A549 (cell line): Measurements from ENCODE around the gene DSCAML1. TPM values are rescaled to one million over a fixed set of nuclear protein-coding genes. Genes with fewer than 3 reads are reported as not detected.

Experiments
- ATAC-seq, 2 experiments: fragments of 200-7000 bp in 1 of 2; fragments of >200 bp in 1 of 2; cut with Nextera tagmentation in 1 of 2; cut with Tn5 transposase in 1 of 2; 3 replicates each; pipeline versions ENCODE4 v1.8.0 to v1.9.1; 2018 to 2020; ENCODE audit warnings: mild to moderate bottlenecking in 1 of 2, moderate library complexity in 1 of 2
- CTCF ChIA-PET: fragments of 300-600 bp; sonication (Branson Sonifier 250); formaldehyde crosslinking; extraction: SDS; loops from one replicate; lab custom pipeline; 2021; ENCODE audit warnings: antibody characterized with exemption, inconsistent platforms; lab: Yijun Ruan, JAX
- POLR2A ChIA-PET: fragments of 350-600 bp; formaldehyde crosslinking; extraction: SDS; loops from one replicate; lab custom pipeline; 2021; ENCODE audit warnings: antibody characterized with exemption, inconsistent platforms; lab: Yijun Ruan, JAX
- DNase-seq, 2 experiments: peaks; one replicate each; pipeline versions ENCODE4 v3.0.0 to v3.0.0-alpha.2; 2011 to 2016; ENCODE audit warnings: low read depth in 1 of 2, low spot score in 1 of 2
- FAIRE-seq: peaks from 2 replicates; lab custom pipeline; 2011; peaks lifted over from hg19 to GRCh38; lab: Jason Lieb, UNC
- H3K27ac ChIP-seq, 2 experiments: fragments of >200 bp; sonication (Bioruptor Twin); formaldehyde crosslinking; 3 replicates each; pipeline ENCODE4 v1.5.1; 2016 to 2017
- H3K4me1 ChIP-seq: fragments of >200 bp; sonication (Bioruptor Twin); formaldehyde crosslinking; 3 replicates; pipeline ENCODE4 v1.6.1; 2016
- H3K4me2 ChIP-seq: fragments of >200 bp; sonication (Bioruptor Twin); formaldehyde crosslinking; 3 replicates; pipeline ENCODE4 v1.6.1; 2016
- H3K4me3 ChIP-seq: fragments of >200 bp; sonication (Bioruptor Twin); formaldehyde crosslinking; 3 replicates; pipeline ENCODE4 v1.5.1; 2016
- H3K9me3 ChIP-seq: fragments of >200 bp; sonication (Bioruptor Twin); formaldehyde crosslinking; 3 replicates; pipeline ENCODE4 v1.6.1; 2016
- CEBPB ChIP-seq, 2 experiments: fragments of >200 bp in 1 of 2; sonication (Bioruptor Twin) in 1 of 2; formaldehyde crosslinking in 1 of 2; IDR thresholded peaks; 2 replicates each; pipeline ENCODE4 v1.6.1; 2012 to 2016
- CHD4 ChIP-seq: fragments of 200-600 bp; sonication (generic); IDR thresholded peaks from 2 replicates; pipeline ENCODE4 v1.6.1; 2016; ENCODE audit warnings: antibody characterized with exemption, mild to moderate bottlenecking, borderline replicate concordance
- E2F6 ChIP-seq: IDR thresholded peaks from 2 replicates; pipeline ENCODE4 v1.6.1; 2012; ENCODE audit warnings: low read depth, borderline replicate concordance
- EHF ChIP-seq: fragments of 250-450 bp; sonication (Bioruptor Pico); IDR thresholded peaks from 2 replicates; pipeline ENCODE4 v1.5.0; 2020; ENCODE audit warnings: mild to moderate bottlenecking
- EHMT2 ChIP-seq: fragments of 200-600 bp; sonication (generic); IDR thresholded peaks from 2 replicates; pipeline ENCODE4 v1.6.1; 2016; ENCODE audit warnings: antibody characterized with exemption, low read depth, mild to moderate bottlenecking, moderate library complexity
- EP300 ChIP-seq, 2 experiments: fragments of >200 bp; sonication (Bioruptor Twin); formaldehyde crosslinking; IDR thresholded peaks; 2 replicates in 1 of 2; 3 replicates in 1 of 2; pipeline ENCODE4 v1.6.1; 2016 to 2017
- ESRRA ChIP-seq: fragments of 150-350 bp; IDR thresholded peaks from 2 replicates; pipeline ENCODE4 v1.6.1; 2014; ENCODE audit warnings: mild to moderate bottlenecking, low read length, borderline replicate concordance
- FOSL2 ChIP-seq, 2 experiments: fragments of 450-650 bp in 1 of 2; fragments of >200 bp in 1 of 2; sonication (Bioruptor Twin) in 1 of 2; formaldehyde crosslinking; IDR thresholded peaks; 2 replicates each; pipeline versions ENCODE4 v1.5.0 to v1.6.1; 2016 to 2020; ENCODE audit warnings: mild to moderate bottlenecking in 1 of 2, moderate library complexity in 1 of 2
- GATA3 ChIP-seq: IDR thresholded peaks from 2 replicates; pipeline ENCODE4 v1.6.1; 2012; ENCODE audit warnings: borderline replicate concordance
- HDAC2 ChIP-seq: fragments of 200-600 bp; sonication (generic); IDR thresholded peaks from 2 replicates; pipeline ENCODE4 v1.6.1; 2016
- HES2 ChIP-seq: fragments of >200 bp; sonication (Bioruptor Twin); formaldehyde crosslinking; IDR thresholded peaks from 2 replicates; pipeline ENCODE4 v1.6.1; 2016
- HEYL ChIP-seq: fragments of 250-450 bp; sonication (Bioruptor Pico); IDR thresholded peaks from 2 replicates; pipeline ENCODE4 v1.8.0; 2021; ENCODE audit warnings: mild to moderate bottlenecking, moderate library complexity
- HOXA7 ChIP-seq: fragments of 250-450 bp; sonication (Bioruptor Pico); IDR thresholded peaks from 2 replicates; pipeline ENCODE4 v1.5.0; 2020; ENCODE audit warnings: mild to moderate bottlenecking, moderate library complexity
- HOXB5 ChIP-seq: fragments of 250-450 bp; sonication (Bioruptor Pico); IDR thresholded peaks from 2 replicates; pipeline ENCODE4 v1.5.0; 2020; ENCODE audit warnings: mild to moderate bottlenecking, moderate library complexity
- KDM1A ChIP-seq: fragments of 200-600 bp; sonication (generic); IDR thresholded peaks from 2 replicates; pipeline ENCODE4 v1.6.1; 2016; ENCODE audit warnings: low read depth, mild to moderate bottlenecking
- MAX ChIP-seq: IDR thresholded peaks from 2 replicates; pipeline ENCODE4 v1.6.1; 2012
- MYC ChIP-seq: IDR thresholded peaks from 2 replicates; pipeline ENCODE4 v1.6.1; 2012; ENCODE audit warnings: mild to moderate bottlenecking, inconsistent platforms, low read length, improper control_type of control experiment, borderline replicate concordance
- NFE2L2 ChIP-seq: fragments of 150-350 bp; conservative IDR thresholded peaks from 2 replicates; pipeline ENCODE4 v1.6.1; 2014; ENCODE audit warnings: low read length
- NPAS2 ChIP-seq: fragments of 250-450 bp; sonication (Bioruptor Pico); IDR thresholded peaks from 2 replicates; pipeline ENCODE4 v1.8.0; 2022; ENCODE audit warnings: mild to moderate bottlenecking, moderate library complexity, borderline replicate concordance
- PBX3 ChIP-seq: IDR thresholded peaks from 2 replicates; pipeline ENCODE4 v1.6.1; 2012
- SMC3 ChIP-seq: fragments of >200 bp; sonication (Bioruptor Twin); formaldehyde crosslinking; IDR thresholded peaks from 3 replicates; pipeline ENCODE4 v1.6.1; 2018; ENCODE audit warnings: inconsistent platforms
- TFCP2L1 ChIP-seq: fragments of 250-450 bp; sonication (Bioruptor Pico); IDR thresholded peaks from 2 replicates; pipeline ENCODE4 v1.5.0; 2021; ENCODE audit warnings: mild to moderate bottlenecking
- USF2 ChIP-seq: fragments of 450-650 bp; IDR thresholded peaks from 2 replicates; pipeline ENCODE4 v1.6.1; 2014; ENCODE audit warnings: antibody characterized with exemption
- ZFP36 ChIP-seq: fragments of 450-650 bp; IDR thresholded peaks from 2 replicates; pipeline ENCODE4 v1.6.1; 2014; ENCODE audit warnings: borderline replicate concordance; ENCODE audit not compliant: partially characterized antibody
- ZNF302 ChIP-seq: fragments of 250-450 bp; sonication (Bioruptor Pico); IDR thresholded peaks from 2 replicates; pipeline ENCODE4 v1.9.0; 2021; ENCODE audit warnings: inconsistent platforms, mild to moderate bottlenecking, moderate library complexity
- WGBS: methylation state at CpG from one replicate; pipeline ENCODE4 v1.1.6; 2017; ENCODE audit errors: missing lambda C conversion rate; 5-methylcytosine and 5-hydroxymethylcytosine counted together
- polyA plus RNA-seq, 4 experiments: library from polyadenylated mRNA; depleted of rRNA in 3 of 4; stranded (reverse); fragments of >200 nt; fragmentation: RNase III in 1 of 4; extraction: RNeasy Plus Mini Kit Qiagen cat#74134 plus additional on column Dnase treatment in 1 of 4; gene quantifications; 2 replicates in 3 of 4; 3 replicates in 1 of 4; pipeline ENCODE4 v1.2.3, GENCODE V29; 2011 to 2017

The DSCAML1 gene
- polyA plus RNA-seq, 2 of the 4 experiments (the other 2 are of a cell fraction), result 0.12 to 0.31 TPM

- TF ChIP-seq HES2 (no peak), EHF (CRISPR knock-in tag) (no peak), HEYL (CRISPR knock-in tag) (no peak), PBX3 (no peak), HDAC2 (no peak), ZFP36 (no peak)
Measured at GRCh38 chr11:117807482-117808327, 10.7 kb upstream of the DSCAML1 start (continued).

GRCh38 chr11:117806846-117807245, 9.8 kb upstream of the DSCAML1 start:
- Histone ChIP-seq H3K9me3 (no peaks in the 10 kb centered on the region), H3K4me1 (peaks cover 13% of the 10 kb centered on the region; the same call in 2 of the 3 replicates), H3K4me3 (no peak overlapping the region), H3K4me2 (no peak overlapping the region), H3K27ac (no peak overlapping the region)
- POLR2A ChIA-PET, result no interaction called here
- CTCF ChIA-PET, result interaction anchor here (0.8 to 12.8 kb wide), 24 partner anchors 7 to 417 kb away, joined by 3 to 158 read pairs (median 4); partner anchors contain the start of gene FXYD6
- no peak for ATAC-seq
- TF ChIP-seq MAX (no peak), USF2 (no peak), NFE2L2 (no peak), EHMT2 (no peak), CHD4 (no peak), E2F6 (no peak), ZNF302 (CRISPR knock-in tag) (no peak), FOSL2 (IDR thresholded peaks at IDR 0.05) (no peak), FOSL2 (CRISPR knock-in tag; IDR thresholded peaks at IDR 0.05) (no peak)
- no peak for FAIRE-seq
- 92% methylated on average over 5 of the region's 5 CpGs for WGBS
- no peak for DNase-seq

GRCh38 chr11:117805045-117805444, 8.0 kb upstream of the DSCAML1 start:
- ChIA-PET POLR2A (no interaction called here), CTCF (interaction anchor here (2.7 to 12.8 kb wide), 3 partner anchors 14 to 379 kb away, joined by 17 to 158 read pairs (median 82); no protein-coding TSS in a partner anchor)
- no peak overlapping the region for H3K27ac ChIP-seq
- DNase-seq (no peak), ATAC-seq (no peak), FAIRE-seq (no peak)
- WGBS, result 0% methylated on average over 1 of the region's 1 CpG
- H3K4me1 ChIP-seq, result peaks cover 13% of the 10 kb centered on the region; the same call in 2 of the 3 replicates
- H3K4me2 ChIP-seq, result no peak overlapping the region
- no peaks in the 10 kb centered on the region for H3K9me3 ChIP-seq
- no peak overlapping the region for H3K4me3 ChIP-seq
- TF ChIP-seq KDM1A (no peak), ZFP36 (no peak), EP300 (IDR thresholded peaks at IDR 0.05) (no peak), NPAS2 (CRISPR knock-in tag) (no peak), CEBPB (IDR thresholded peaks at IDR 0.05) (no peak), ESRRA (no peak), EHF (CRISPR knock-in tag) (no peak), MYC (no peak), TFCP2L1 (CRISPR knock-in tag) (no peak), MAX (no peak), HOXA7 (CRISPR knock-in tag) (no peak), HOXB5 (CRISPR knock-in tag) (no peak), CHD4 (no peak), GATA3 (no peak), SMC3 (no peak), FOSL2 (IDR thresholded peaks at IDR 0.05) (no peak), FOSL2 (CRISPR knock-in tag; IDR thresholded peaks at IDR 0.05) (no peak)
